Psoas muscle (tissue), 8 donors: Measurements from ENCODE around the gene CASP10. TPM values are rescaled to one million over a fixed set of nuclear protein-coding genes. Genes with fewer than 3 reads are reported as not detected.

ENCODE experiments used
- ATAC-seq, 4 donors: fragments of 200-7000 bp; cut with Tn5 transposase; one replicate each; pipeline ENCODE4 v1.9.1; 2020; ENCODE audit warnings: moderate library complexity in 3 of 4, mild to moderate bottlenecking in 2 of 4
- DNase-seq, 2 donors: peaks; one replicate each; pipeline ENCODE4 v3.0.0-alpha.2; 2020
- H3K27ac ChIP-seq: fragments of 200-600 bp; one replicate; pipeline ENCODE4 v1.8.0; 2022
- H3K27me3 ChIP-seq, 3 donors: fragments of 200-600 bp in 1 of 3; one replicate each; pipeline versions ENCODE4 v1.6.1 to v1.8.0; 2013 to 2022; ENCODE audit warnings: low read length in 2 of 3, mild to moderate bottlenecking in 2 of 3, moderate library complexity in 1 of 3; ENCODE audit not compliant: insufficient read depth in 3 of 3
- H3K36me3 ChIP-seq, 2 donors: fragments of 200-600 bp in 1 of 2; one replicate each; pipeline versions ENCODE4 v1.6.1 to v1.8.0; 2013 to 2022; ENCODE audit warnings: low read depth in 1 of 2, mild to moderate bottlenecking in 1 of 2, moderate library complexity in 1 of 2; ENCODE audit not compliant: insufficient read depth in 1 of 2
- H3K4me1 ChIP-seq: fragments of 200-600 bp; one replicate; pipeline ENCODE4 v1.8.0; 2022
- H3K4me3 ChIP-seq: fragments of 200-600 bp; one replicate; pipeline ENCODE4 v1.8.0; 2022; ENCODE audit warnings: mild to moderate bottlenecking
- H3K9me3 ChIP-seq: fragments of 200-600 bp; one replicate; pipeline ENCODE4 v1.8.0; 2022
- WGBS, 3 donors: extraction: QIAGEN DNeasy Blood & Tissue Kit; methylation state at CpG; one replicate each; pipeline versions ENCODE4 v1.1.6 to v1.1.7; 2013; 5-methylcytosine and 5-hydroxymethylcytosine counted together
- intact Hi-C, 2 donors: fragments of 100-400 bp; cut with DNase I; formaldehyde crosslinking; loops; one replicate each; pipeline versions ENCODE4 v1.11.0 to v1.14.2; 2022
- polyA plus RNA-seq, 3 donors: library from polyadenylated mRNA; stranded (reverse); fragments of 200-250 nt; gene quantifications; one replicate each; pipeline ENCODE4 v1.2.3, GENCODE V29; 2013
- total RNA-seq, 4 donors: library from RNA; stranded (reverse); fragmentation: NEBNext Ultra II Directional in 2 of 4; extraction: Animal tissue kit (Norgen Biotek cat#: 25700) in 2 of 4; gene quantifications; one replicate each; pipeline versions ENCODE4 v1.2.1 to v1.2.4, GENCODE V29; 2021 to 2023
- TF ChIP-seq, protein P1 (sequence below): fragments of 200-600 bp; IDR thresholded peaks from one replicate; pipeline ENCODE4 v1.8.0; 2022; ENCODE audit warnings: antibody characterized with exemption
- donor health status: healthy with polysubstance abuse.
- donor health status: DM: no; HTN: no; CAD: no; lungs with moderate emphysema.
- donor health status: Bipolar disorder and iron deficiency.
- donor health status: healthy.
- donor health status: DM: yes; HTN: yes; CAD: no.
- donor health status: DM: no; HTN: no; CAD: no.
- donor health status: DM: no; HTN: no; CAD: no.
- donor health status: DM: yes; HTN: yes; CAD: no.

The CASP10 gene
- total and polyA plus RNA-seq, 7 donors = 0.90 to 3.8 (median 2.3) TPM

DNA sequence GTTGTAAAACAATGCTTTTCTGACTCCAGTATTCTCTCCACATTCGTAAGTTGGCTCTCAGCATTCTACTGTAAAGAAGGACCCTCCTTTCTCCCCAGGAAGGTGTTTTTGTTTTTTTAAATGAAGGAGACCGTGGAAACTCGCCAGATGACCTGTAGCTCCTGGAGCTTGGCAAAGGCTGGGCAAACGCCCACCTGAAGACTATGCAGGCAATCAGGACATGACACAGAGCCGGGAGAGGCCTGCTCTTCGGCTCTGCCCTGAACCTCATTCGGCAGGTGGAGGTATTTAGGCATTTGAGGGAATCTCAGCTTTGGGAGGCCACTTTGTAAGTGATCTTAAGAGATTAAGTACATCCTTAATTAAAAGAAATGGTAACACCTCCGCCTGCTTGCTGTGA lies 17.4 kb downstream of the CASP10 start:
- 63 to 69% (median 69%) methylated on average over 8 of the region's 8 CpGs for WGBS, 3 donors
- H3K27ac ChIP-seq = no peak overlapping the region

GRCh38 chr2:201201371-201201770 lies 18.4 kb downstream of the CASP10 start:
- Histone ChIP-seq H3K4me1 (no peaks in the 10 kb centered on the region), H3K27me3 (no peaks in the 10 kb centered on the region), H3K4me3 (no peak overlapping the region), H3K36me3 (no peaks in the 10 kb centered on the region), H3K27ac (no peak overlapping the region), H3K9me3 (no peaks in the 10 kb centered on the region)
- no peak for DNase-seq
- TF ChIP-seq, protein P1, sequence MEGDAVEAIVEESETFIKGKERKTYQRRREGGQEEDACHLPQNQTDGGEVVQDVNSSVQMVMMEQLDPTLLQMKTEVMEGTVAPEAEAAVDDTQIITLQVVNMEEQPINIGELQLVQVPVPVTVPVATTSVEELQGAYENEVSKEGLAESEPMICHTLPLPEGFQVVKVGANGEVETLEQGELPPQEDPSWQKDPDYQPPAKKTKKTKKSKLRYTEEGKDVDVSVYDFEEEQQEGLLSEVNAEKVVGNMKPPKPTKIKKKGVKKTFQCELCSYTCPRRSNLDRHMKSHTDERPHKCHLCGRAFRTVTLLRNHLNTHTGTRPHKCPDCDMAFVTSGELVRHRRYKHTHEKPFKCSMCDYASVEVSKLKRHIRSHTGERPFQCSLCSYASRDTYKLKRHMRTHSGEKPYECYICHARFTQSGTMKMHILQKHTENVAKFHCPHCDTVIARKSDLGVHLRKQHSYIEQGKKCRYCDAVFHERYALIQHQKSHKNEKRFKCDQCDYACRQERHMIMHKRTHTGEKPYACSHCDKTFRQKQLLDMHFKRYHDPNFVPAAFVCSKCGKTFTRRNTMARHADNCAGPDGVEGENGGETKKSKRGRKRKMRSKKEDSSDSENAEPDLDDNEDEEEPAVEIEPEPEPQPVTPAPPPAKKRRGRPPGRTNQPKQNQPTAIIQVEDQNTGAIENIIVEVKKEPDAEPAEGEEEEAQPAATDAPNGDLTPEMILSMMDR = no peak
- 76 to 83% (median 82%) methylated on average over 8 of the region's 8 CpGs for WGBS, 3 donors
- ATAC-seq = no peak
- intact Hi-C loops = no loop called here

More for the DNA sequence above, 17.4 kb downstream of the CASP10 start:
- DNase-seq = no peak
- no peaks in the 10 kb centered on the region for H3K36me3 ChIP-seq
- no peaks in the 10 kb centered on the region for H3K27me3 ChIP-seq
- H3K9me3 ChIP-seq = no peaks in the 10 kb centered on the region
- TF ChIP-seq, protein P1 = no peak
- intact Hi-C loops = no loop called here
- no peaks in the 10 kb centered on the region for H3K4me1 ChIP-seq
- no peak for ATAC-seq
- H3K4me3 ChIP-seq = no peak overlapping the region

GRCh38 chr2:201203916-201204654 lies 21.1 kb downstream of the CASP10 start:
- Histone ChIP-seq H3K9me3 (no peaks in the 10 kb centered on the region), H3K4me1 (no peaks in the 10 kb centered on the region), H3K4me3 (no peak overlapping the region), H3K27ac (no peak overlapping the region), H3K27me3 (no peaks in the 10 kb centered on the region), H3K36me3 (no peaks in the 10 kb centered on the region)
- TF ChIP-seq, protein P1 = no peak
- no peak for ATAC-seq
- WGBS, 3 donors = 53 to 69% (median 56%) methylated on average over 6 of the region's 6 CpGs
- no peak for DNase-seq
- intact Hi-C loops = no loop called here

- Histone ChIP-seq H3K27me3 (no peaks in the 10 kb centered on the region), H3K36me3 (peaks cover 0 to 6% of the 10 kb centered on the region in 2 donors), H3K27ac (no peak overlapping the region), H3K9me3 (no peaks in the 10 kb centered on the region), H3K4me1 (no peaks in the 10 kb centered on the region), H3K4me3 (no peak overlapping the region)
- no peak for ATAC-seq
- intact Hi-C loops = no loop called here
- TF ChIP-seq, protein P1 = no peak
- 79 to 80% (median 80%) methylated on average over 9 of the region's 9 CpGs for WGBS, 3 donors
- no peak for DNase-seq
These were observed 21.9 kb downstream of the CASP10 start for GRCh38 chr2:201204655-201205514.
